HepG2 (cell line): Measurements from ENCODE around the gene OXLD1. TPM values are rescaled to one million over a fixed set of nuclear protein-coding genes. Genes with fewer than 3 reads are reported as not detected.

Source experiments
- CHCHD3 ChIP-seq: sonication (generic); formaldehyde crosslinking; IDR thresholded peaks from 2 replicates; pipeline ENCODE4 v1.8.0; 2022; ENCODE audit warnings: mild to moderate bottlenecking, missing genetic modification reagents, moderate library complexity
- FIP1L1 ChIP-seq: fragments of 200-400 bp; formaldehyde crosslinking; IDR thresholded peaks from 2 replicates; pipeline ENCODE4 v1.6.1; 2018; ENCODE audit warnings: low read depth, mild to moderate bottlenecking, low read length, moderate library complexity, borderline replicate concordance; ENCODE audit not compliant: insufficient read depth
- IKZF1 ChIP-seq: fragments of 450-650 bp; IDR thresholded peaks from 2 replicates; pipeline ENCODE4 v1.7.1; 2016
- MXD4 ChIP-seq: IDR thresholded peaks from 2 replicates; pipeline ENCODE4 v1.6.1; 2016; ENCODE audit warnings: mild to moderate bottlenecking, missing biosample characterization, missing genetic modification reagents
- NFYB ChIP-seq: sonication (generic); formaldehyde crosslinking; IDR thresholded peaks from 2 replicates; pipeline ENCODE4 v1.4.0; 2020; ENCODE audit warnings: missing genetic modification reagents
- PAX8 ChIP-seq: sonication (generic); formaldehyde crosslinking; IDR thresholded peaks from 2 replicates; pipeline ENCODE4 v1.8.0; 2022; ENCODE audit warnings: mild to moderate bottlenecking, missing genetic modification reagents, borderline replicate concordance
- PLRG1 ChIP-seq: fragments of 450-650 bp; conservative IDR thresholded peaks from 2 replicates; pipeline ENCODE4 v1.6.1; 2016
- RBM39 ChIP-seq: fragments of 200-400 bp; formaldehyde crosslinking; IDR thresholded peaks from one replicate; pipeline ENCODE4 v1.6.1; 2018; ENCODE audit warnings: antibody characterized with exemption, mild to moderate bottlenecking, low read depth, low read length; ENCODE audit not compliant: poor library complexity, severe bottlenecking
- REPIN1 ChIP-seq: sonication (generic); formaldehyde crosslinking; IDR thresholded peaks from 2 replicates; pipeline ENCODE4 v1.8.0; 2022; ENCODE audit warnings: missing genetic modification reagents, low read depth, mild to moderate bottlenecking, borderline replicate concordance
- RXRA ChIP-seq: sonication (generic); formaldehyde crosslinking; IDR thresholded peaks from 2 replicates; pipeline ENCODE4 v1.5.1; 2020; ENCODE audit warnings: missing genetic modification reagents
- SAP130 ChIP-seq: IDR thresholded peaks from 2 replicates; pipeline ENCODE4 v1.6.1; 2016; ENCODE audit warnings: low read depth
- ZNF143 ChIP-seq: sonication (generic); formaldehyde crosslinking; IDR thresholded peaks from 2 replicates; pipeline ENCODE4 v1.4.0; 2020; ENCODE audit warnings: missing genetic modification reagents
- ZNF253 ChIP-seq: sonication (generic); formaldehyde crosslinking; IDR thresholded peaks from 2 replicates; pipeline ENCODE4 v1.8.0; 2022; ENCODE audit warnings: mild to moderate bottlenecking, missing genetic modification reagents, borderline replicate concordance
- ZNF280B ChIP-seq: sonication (generic); formaldehyde crosslinking; IDR thresholded peaks from 2 replicates; pipeline ENCODE4 v1.5.0; 2020; ENCODE audit warnings: missing genetic modification reagents, mild to moderate bottlenecking, borderline replicate concordance
- ZNF335 ChIP-seq: sonication (generic); formaldehyde crosslinking; IDR thresholded peaks from 2 replicates; pipeline ENCODE4 v1.4.0; 2020; ENCODE audit warnings: missing genetic modification reagents
- ZNF446 ChIP-seq: sonication (generic); formaldehyde crosslinking; IDR thresholded peaks from 2 replicates; pipeline ENCODE4 v1.5.0; 2020; ENCODE audit warnings: mild to moderate bottlenecking, missing genetic modification reagents
- ZNF558 ChIP-seq: sonication (generic); formaldehyde crosslinking; IDR thresholded peaks from 2 replicates; pipeline ENCODE4 v1.9.0; 2022; ENCODE audit warnings: mild to moderate bottlenecking, missing genetic modification reagents, borderline replicate concordance
- ZNF639 ChIP-seq: conservative IDR thresholded peaks from 2 replicates; pipeline ENCODE4 v1.6.1; 2018; ENCODE audit warnings: missing genetic modification reagents
- ZNF772 ChIP-seq: sonication (generic); formaldehyde crosslinking; IDR thresholded peaks from 2 replicates; pipeline ENCODE4 v1.5.0; 2020; ENCODE audit warnings: mild to moderate bottlenecking, missing genetic modification reagents
- ZNF782 ChIP-seq: sonication (generic); formaldehyde crosslinking; IDR thresholded peaks from 2 replicates; pipeline ENCODE4 v1.4.0; 2020; ENCODE audit warnings: missing genetic modification reagents, mild to moderate bottlenecking, borderline replicate concordance
- ZNF850 ChIP-seq: sonication (generic); formaldehyde crosslinking; conservative IDR thresholded peaks from 2 replicates; pipeline ENCODE4 v1.9.0; 2021; ENCODE audit warnings: mild to moderate bottlenecking, missing genetic modification reagents
- polyA plus RNA-seq, 8 experiments: library from polyadenylated mRNA; depleted of rRNA in 3 of 8; stranded (reverse) in 7 of 8; unstranded in 1 of 8; fragments of >200 nt; fragmentation: Illumina TruSeq in 4 of 8; extraction: Trizol in 4 of 8; gene quantifications; 2 replicates each; pipeline versions ENCODE4 v1.2.1 to v1.2.3, GENCODE V29; 2011 to 2016; ENCODE audit warnings: low read depth in 4 of 8, missing spikeins in 1 of 8, mixed read lengths in 1 of 8; ENCODE audit not compliant: insufficient read depth in 1 of 8
- total RNA-seq, 5 experiments: library from RNA; depleted of rRNA; stranded (reverse); fragments of >200 nt; fragmentation: Illumina TruSeq; extraction: Trizol; gene quantifications; 2 replicates each; pipeline ENCODE4 v1.2.3, GENCODE V29; 2016; ENCODE audit warnings: low read depth in 1 of 5
- TF ChIP-seq, protein P1 (sequence below): sonication (generic); formaldehyde crosslinking; IDR thresholded peaks from 2 replicates; pipeline ENCODE4 v1.4.0; 2020; ENCODE audit warnings: missing genetic modification reagents, mild to moderate bottlenecking, borderline replicate concordance
- TF ChIP-seq, protein P2 (sequence below): sonication (generic); formaldehyde crosslinking; IDR thresholded peaks from 2 replicates; pipeline ENCODE4 v1.5.0; 2020; ENCODE audit warnings: mild to moderate bottlenecking, missing genetic modification reagents

Gene OXLD1
- total and polyA plus RNA-seq, 2 of the 13 experiments (the other 11 are each of a cell fraction or from before 2014, with no cell fraction given): 27.1 to 37.5 TPM

DNA sequence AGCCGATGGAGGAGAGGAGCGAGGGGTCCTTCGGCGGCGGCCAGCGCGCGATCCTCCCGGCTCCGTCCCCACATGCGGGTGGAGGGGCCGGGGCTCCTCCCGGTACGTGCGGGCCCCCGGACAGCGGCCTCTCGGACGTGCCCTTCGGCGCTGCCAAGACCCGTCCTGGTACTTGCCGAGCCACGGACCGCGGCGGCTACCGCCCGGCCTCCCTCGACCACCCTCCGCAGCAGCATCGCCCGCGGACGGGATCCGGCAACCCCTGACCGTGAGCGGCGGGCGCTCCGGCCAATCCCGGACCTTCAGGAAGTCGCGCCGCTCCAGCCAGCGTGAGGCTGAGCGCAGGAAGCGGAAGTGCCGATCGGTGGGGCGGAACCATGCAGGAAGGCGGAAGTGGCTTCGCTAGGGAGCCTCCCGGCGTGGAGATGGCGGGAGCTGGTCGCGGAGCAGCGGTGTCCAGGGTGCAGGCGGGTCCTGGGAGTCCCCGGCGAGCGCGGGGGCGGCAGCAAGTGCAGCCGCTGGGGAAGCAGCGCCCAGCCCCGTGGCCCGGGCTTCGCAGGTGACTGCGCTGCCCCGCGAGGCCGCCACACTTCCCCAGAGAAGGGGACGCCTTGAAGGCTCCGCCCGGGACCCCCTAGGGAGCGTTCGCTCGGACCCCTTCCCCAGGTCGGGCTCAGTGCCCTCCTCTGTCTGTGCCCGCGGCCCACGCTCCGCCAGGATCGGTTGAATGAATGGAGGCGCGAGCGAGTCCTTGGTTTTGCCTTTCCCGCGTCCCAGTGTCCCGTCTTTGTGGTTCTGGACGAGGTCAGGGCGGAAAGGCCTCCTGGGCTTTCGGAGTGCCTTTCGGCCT lies at the start of gene OXLD1, which contains the start of gene CCDC137 (continued):
- TF ChIP-seq RXRA (CRISPR knock-in tag): peak; percentile 79; the same call in 1 of the 2 replicates
- TF ChIP-seq ZNF782 (CRISPR knock-in tag): peak; percentile 59; the same call in 1 of the 2 replicates
- TF ChIP-seq, protein P1, sequence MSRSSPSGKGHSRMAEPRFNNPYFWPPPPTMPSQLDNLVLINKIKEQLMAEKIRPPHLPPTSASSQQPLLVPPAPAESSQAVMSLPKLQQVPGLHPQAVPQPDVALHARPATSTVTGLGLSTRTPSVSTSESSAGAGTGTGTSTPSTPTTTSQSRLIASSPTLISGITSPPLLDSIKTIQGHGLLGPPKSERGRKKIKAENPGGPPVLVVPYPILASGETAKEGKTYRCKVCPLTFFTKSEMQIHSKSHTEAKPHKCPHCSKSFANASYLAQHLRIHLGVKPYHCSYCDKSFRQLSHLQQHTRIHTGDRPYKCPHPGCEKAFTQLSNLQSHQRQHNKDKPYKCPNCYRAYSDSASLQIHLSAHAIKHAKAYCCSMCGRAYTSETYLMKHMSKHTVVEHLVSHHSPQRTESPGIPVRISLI (CRISPR knock-in tag): no peak
- TF ChIP-seq MXD4: peak; percentile 79; the same call in 1 of the 2 replicates
- peak; percentile 55 for TF ChIP-seq ZNF772 (CRISPR knock-in tag)
- TF ChIP-seq PLRG1: no peak
- TF ChIP-seq ZNF253: 0 out of 2 replicates have a peak, but pooled peaks have one; percentile 39
- TF ChIP-seq, protein P2, sequence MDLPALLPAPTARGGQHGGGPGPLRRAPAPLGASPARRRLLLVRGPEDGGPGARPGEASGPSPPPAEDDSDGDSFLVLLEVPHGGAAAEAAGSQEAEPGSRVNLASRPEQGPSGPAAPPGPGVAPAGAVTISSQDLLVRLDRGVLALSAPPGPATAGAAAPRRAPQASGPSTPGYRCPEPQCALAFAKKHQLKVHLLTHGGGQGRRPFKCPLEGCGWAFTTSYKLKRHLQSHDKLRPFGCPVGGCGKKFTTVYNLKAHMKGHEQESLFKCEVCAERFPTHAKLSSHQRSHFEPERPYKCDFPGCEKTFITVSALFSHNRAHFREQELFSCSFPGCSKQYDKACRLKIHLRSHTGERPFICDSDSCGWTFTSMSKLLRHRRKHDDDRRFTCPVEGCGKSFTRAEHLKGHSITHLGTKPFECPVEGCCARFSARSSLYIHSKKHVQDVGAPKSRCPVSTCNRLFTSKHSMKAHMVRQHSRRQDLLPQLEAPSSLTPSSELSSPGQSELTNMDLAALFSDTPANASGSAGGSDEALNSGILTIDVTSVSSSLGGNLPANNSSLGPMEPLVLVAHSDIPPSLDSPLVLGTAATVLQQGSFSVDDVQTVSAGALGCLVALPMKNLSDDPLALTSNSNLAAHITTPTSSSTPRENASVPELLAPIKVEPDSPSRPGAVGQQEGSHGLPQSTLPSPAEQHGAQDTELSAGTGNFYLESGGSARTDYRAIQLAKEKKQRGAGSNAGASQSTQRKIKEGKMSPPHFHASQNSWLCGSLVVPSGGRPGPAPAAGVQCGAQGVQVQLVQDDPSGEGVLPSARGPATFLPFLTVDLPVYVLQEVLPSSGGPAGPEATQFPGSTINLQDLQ (CRISPR knock-in tag): no peak
- TF ChIP-seq ZNF446 (CRISPR knock-in tag): peak; percentile 96
- TF ChIP-seq REPIN1 (CRISPR knock-in tag): peak; percentile 70
- no peak for TF ChIP-seq FIP1L1
- TF ChIP-seq ZNF558 (CRISPR knock-in tag): no peak
- TF ChIP-seq ZNF280B (CRISPR knock-in tag): peak; percentile 77
- peak; percentile 82 for TF ChIP-seq RBM39
- TF ChIP-seq PAX8 (CRISPR knock-in tag): 0 out of 2 replicates have a peak, but pooled peaks have one; percentile 35
- peak; percentile 99 for TF ChIP-seq NFYB (CRISPR knock-in tag)
- TF ChIP-seq SAP130 (CRISPR knock-in tag): peak; percentile 99
- peak; percentile 91 for TF ChIP-seq ZNF335 (CRISPR knock-in tag)
- no peak for TF ChIP-seq IKZF1
- peak; percentile 93 for TF ChIP-seq CHCHD3 (CRISPR knock-in tag)
- TF ChIP-seq ZNF639 (CRISPR knock-in tag): peak; percentile 33; the same call in 1 of the 2 replicates
- peak; percentile 45; the same call in 1 of the 2 replicates for TF ChIP-seq ZNF850 (CRISPR knock-in tag)
- peak; percentile 76 for TF ChIP-seq ZNF143 (CRISPR knock-in tag)
